Panc1 (cell line): Measurements from ENCODE around the gene BPTF. TPM values are rescaled to one million over a fixed set of nuclear protein-coding genes. Genes with fewer than 3 reads are reported as not detected.

Experiments used
- ATAC-seq: fragments of 200-7000 bp; cut with Tn5 transposase; 2 replicates; pipeline ENCODE4 v1.9.1; 2020; ENCODE audit warnings: mild to moderate bottlenecking, moderate library complexity
- BruUV-seq: library from RNA; stranded (reverse); fragments of 400-500 nt; replicated peaks from 2 replicates; lab custom pipeline; 2021; lab: Mats Ljungman, UMichigan
- CTCF ChIA-PET: fragments of 300-600 bp; sonication (Branson Sonifier 250); formaldehyde crosslinking; loops from one replicate; lab custom pipeline; 2022; ENCODE audit warnings: antibody characterized with exemption; lab: Charles Lee
- POLR2A ChIA-PET: fragments of 300-600 bp; sonication (Branson Sonifier 250); formaldehyde crosslinking; loops from one replicate; lab custom pipeline; 2022; ENCODE audit warnings: antibody characterized with exemption; lab: Charles Lee
- DNase-seq: peaks from one replicate; pipeline ENCODE4 v3.0.0-alpha.2; 2010; ENCODE audit warnings: low read depth, low spot score
- H3K27ac ChIP-seq: 2 replicates; pipeline ENCODE4 v1.5.1; 2011; ENCODE audit warnings: mild to moderate bottlenecking, low read length, inconsistent platforms
- H3K27me3 ChIP-seq: fragments of 200-500 bp; sonication (Bioruptor generic); 2 replicates; pipeline ENCODE4 v1.6.0; 2014; ENCODE audit warnings: low read length, inconsistent platforms; ENCODE audit not compliant: control insufficient read depth, insufficient read depth
- H3K36me3 ChIP-seq: fragments of 200-500 bp; sonication (Bioruptor generic); 2 replicates; pipeline ENCODE4 v1.5.1; 2014; ENCODE audit warnings: inconsistent platforms, mild to moderate bottlenecking, low read length, moderate library complexity; ENCODE audit not compliant: control insufficient read depth, insufficient read depth
- H3K4me1 ChIP-seq: 2 replicates; pipeline ENCODE4 v1.5.1; 2011; ENCODE audit warnings: inconsistent platforms, mild to moderate bottlenecking, low read length, moderate library complexity; ENCODE audit not compliant: control insufficient read depth, insufficient read depth
- H3K4me3 ChIP-seq, 2 experiments: 2 replicates each; pipeline ENCODE4 v1.5.1; 2011 to 2012; ENCODE audit warnings: low read depth in 2 of 2, low read length in 2 of 2, mild to moderate bottlenecking in 2 of 2, inconsistent platforms in 1 of 2, moderate library complexity in 1 of 2
- H3K9me3 ChIP-seq: fragments of 200-500 bp; sonication (Bioruptor generic); 2 replicates; pipeline ENCODE4 v1.5.1; 2014; ENCODE audit warnings: low read depth, mild to moderate bottlenecking, inconsistent platforms, low read length, moderate library complexity; ENCODE audit not compliant: control insufficient read depth, insufficient read depth
- CTCF ChIP-seq: fragments of 450-650 bp; IDR thresholded peaks from 2 replicates; pipeline ENCODE4 v1.5.1; 2017; ENCODE audit warnings: mild to moderate bottlenecking
- POLR2AphosphoS5 ChIP-seq: IDR thresholded peaks from 2 replicates; pipeline ENCODE4 v1.6.1; 2012; ENCODE audit warnings: mild to moderate bottlenecking, low read depth, low read length, moderate library complexity
- REST ChIP-seq, 2 experiments: IDR thresholded peaks; 2 replicates each; pipeline ENCODE4 v1.6.1; 2011 to 2012; ENCODE audit warnings: low read depth in 2 of 2, control low read depth in 1 of 2, low read length in 1 of 2, mild to moderate bottlenecking in 1 of 2, moderate library complexity in 1 of 2; ENCODE audit not compliant: insufficient read depth in 1 of 2
- SIN3A ChIP-seq: IDR thresholded peaks from 2 replicates; pipeline ENCODE4 v1.6.1; 2012; ENCODE audit warnings: low read depth, mild to moderate bottlenecking, low read length, moderate library complexity, borderline replicate concordance; ENCODE audit not compliant: insufficient read depth
- TCF7L2 ChIP-seq: IDR thresholded peaks from 2 replicates; pipeline ENCODE4 v1.6.1; 2011; ENCODE audit warnings: mild to moderate bottlenecking, low read depth, low read length, inconsistent platforms
- in situ Hi-C: cut with HindIII; loops from 2 replicates; pipeline ENCODE4 v1.10.0; 2016; ENCODE audit warnings: low sequenced_read_pairs, low pct_unique_long_range_greater_than_20kb
- intact Hi-C: fragments of 100-400 bp; cut with micrococcal nuclease; formaldehyde crosslinking; loops from one replicate; pipeline ENCODE4 v1.10.0; 2022; ENCODE audit not compliant: unreplicated experiment
- total RNA-seq: library from RNA; stranded (reverse); gene quantifications from one replicate; pipeline ENCODE4 v1.2.1, GENCODE V29; 2021; ENCODE audit not compliant: unreplicated experiment

BPTF gene
- total RNA-seq, 1 experiment from 2014 or later: 51.1 TPM

GRCh38 chr17:67785122-67785477 lies 40.2 kb upstream of the BPTF start:
- ATAC-seq (no peak), DNase-seq (no peak)
- Histone ChIP-seq H3K27me3 (no peaks in the 10 kb centered on the region), H3K36me3 (no peaks in the 10 kb centered on the region), H3K9me3 (no peaks in the 10 kb centered on the region), H3K4me1 (no peaks in the 10 kb centered on the region), H3K4me3 (no peak overlapping the region), H3K27ac (no peak overlapping the region)
- TF ChIP-seq SIN3A (no peak), POLR2AphosphoS5 (no peak)
- intact Hi-C loops: no loop called here
- BruUV-seq: no TSS peak
- in situ Hi-C loops: no loop called here
- POLR2A ChIA-PET: no interaction called here
- CTCF ChIA-PET: no interaction called here

GRCh38 chr17:67785504-67785903 lies 39.8 kb upstream of the BPTF start:
- Histone ChIP-seq H3K4me3 (no peak overlapping the region), H3K4me1 (no peaks in the 10 kb centered on the region), H3K9me3 (no peaks in the 10 kb centered on the region), H3K27ac (no peak overlapping the region), H3K27me3 (no peaks in the 10 kb centered on the region), H3K36me3 (no peaks in the 10 kb centered on the region)
- CTCF ChIA-PET: no interaction called here
- DNase-seq (no peak), ATAC-seq (no peak)
- no TSS peak for BruUV-seq
- POLR2A ChIA-PET: no interaction called here
- in situ Hi-C loops: no loop called here
- no peak for TF ChIP-seq TCF7L2
- TF ChIP-seq SIN3A: no peak
- no peak for TF ChIP-seq CTCF
- TF ChIP-seq REST (IDR thresholded peaks at IDR 0.05; ENCODE audit: insufficient read depth in 1 of 2, low read depth in 2 of 2, low read length in 1 of 2): no peak
- TF ChIP-seq POLR2AphosphoS5: no peak
- intact Hi-C loops: no loop called here

- Histone ChIP-seq H3K4me1 (no peaks in the 10 kb centered on the region), H3K27ac (no peak overlapping the region), H3K9me3 (no peaks in the 10 kb centered on the region), H3K4me3 (no peak overlapping the region), H3K27me3 (no peaks in the 10 kb centered on the region), H3K36me3 (no peaks in the 10 kb centered on the region)
- intact Hi-C loops: no loop called here
- no TSS peak for BruUV-seq
- DNase-seq (peak; percentile 48), ATAC-seq (peak; percentile 95)
- ChIA-PET POLR2A (no interaction called here), CTCF (interaction anchor here (0.6 kb wide), 2 partner anchors 20 to 360 kb away, joined by 4 to 5 read pairs; no protein-coding TSS in a partner anchor)
- TF ChIP-seq TCF7L2 (no peak), CTCF (peak; percentile 83)
- in situ Hi-C loops: no loop called here
Observed at GRCh38 chr17:67800495-67800928, 24.8 kb upstream of the BPTF start.
